Hepatocyte (in vitro differentiated cells): ENCODE results near the gene USP17L19.
"Not testable (repeated sequence)": the region's sequence is repeated elsewhere in the genome, so short reads cannot be mapped to it uniquely, and the experiment has no call there.

Source experiments
- EZH2 ChIP-seq: fragments of 200-600 bp; sonication (generic); IDR thresholded peaks from 2 replicates; pipeline ENCODE4 v1.6.1; 2016; ENCODE audit warnings: antibody characterized with exemption, mild to moderate bottlenecking, borderline replicate concordance
- TF ChIP-seq, protein P1 (sequence below): fragments of 200-600 bp; sonication (generic); IDR thresholded peaks from 2 replicates; pipeline ENCODE4 v1.5.1; 2016; ENCODE audit warnings: antibody characterized with exemption, mild to moderate bottlenecking; ENCODE audit not compliant: poor library complexity

DNA sequence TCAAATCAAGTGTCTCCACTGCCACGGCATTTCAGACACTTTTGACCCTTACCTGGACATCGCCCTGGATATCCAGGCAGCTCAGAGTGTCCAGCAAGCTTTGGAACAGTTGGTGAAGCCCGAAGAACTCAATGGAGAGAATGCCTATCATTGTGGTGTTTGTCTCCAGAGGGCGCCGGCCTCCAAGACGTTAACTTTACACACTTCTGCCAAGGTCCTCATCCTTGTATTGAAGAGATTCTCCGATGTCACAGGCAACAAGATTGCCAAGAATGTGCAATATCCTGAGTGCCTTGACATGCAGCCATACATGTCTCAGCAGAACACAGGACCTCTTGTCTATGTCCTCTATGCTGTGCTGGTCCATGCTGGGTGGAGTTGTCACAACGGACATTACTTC is 22.9 kb upstream of the USP17L19 start:
- TF ChIP-seq, protein P1, sequence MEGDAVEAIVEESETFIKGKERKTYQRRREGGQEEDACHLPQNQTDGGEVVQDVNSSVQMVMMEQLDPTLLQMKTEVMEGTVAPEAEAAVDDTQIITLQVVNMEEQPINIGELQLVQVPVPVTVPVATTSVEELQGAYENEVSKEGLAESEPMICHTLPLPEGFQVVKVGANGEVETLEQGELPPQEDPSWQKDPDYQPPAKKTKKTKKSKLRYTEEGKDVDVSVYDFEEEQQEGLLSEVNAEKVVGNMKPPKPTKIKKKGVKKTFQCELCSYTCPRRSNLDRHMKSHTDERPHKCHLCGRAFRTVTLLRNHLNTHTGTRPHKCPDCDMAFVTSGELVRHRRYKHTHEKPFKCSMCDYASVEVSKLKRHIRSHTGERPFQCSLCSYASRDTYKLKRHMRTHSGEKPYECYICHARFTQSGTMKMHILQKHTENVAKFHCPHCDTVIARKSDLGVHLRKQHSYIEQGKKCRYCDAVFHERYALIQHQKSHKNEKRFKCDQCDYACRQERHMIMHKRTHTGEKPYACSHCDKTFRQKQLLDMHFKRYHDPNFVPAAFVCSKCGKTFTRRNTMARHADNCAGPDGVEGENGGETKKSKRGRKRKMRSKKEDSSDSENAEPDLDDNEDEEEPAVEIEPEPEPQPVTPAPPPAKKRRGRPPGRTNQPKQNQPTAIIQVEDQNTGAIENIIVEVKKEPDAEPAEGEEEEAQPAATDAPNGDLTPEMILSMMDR = not testable (repeated sequence)
- not testable (repeated sequence) for TF ChIP-seq EZH2
